ENCODE measurements around the gene KCNIP3.
"Not testable (repeated sequence)": the region's sequence is repeated elsewhere in the genome, so short reads cannot be mapped to it uniquely, and the experiment has no call there.

Gene KCNIP3

DNA sequence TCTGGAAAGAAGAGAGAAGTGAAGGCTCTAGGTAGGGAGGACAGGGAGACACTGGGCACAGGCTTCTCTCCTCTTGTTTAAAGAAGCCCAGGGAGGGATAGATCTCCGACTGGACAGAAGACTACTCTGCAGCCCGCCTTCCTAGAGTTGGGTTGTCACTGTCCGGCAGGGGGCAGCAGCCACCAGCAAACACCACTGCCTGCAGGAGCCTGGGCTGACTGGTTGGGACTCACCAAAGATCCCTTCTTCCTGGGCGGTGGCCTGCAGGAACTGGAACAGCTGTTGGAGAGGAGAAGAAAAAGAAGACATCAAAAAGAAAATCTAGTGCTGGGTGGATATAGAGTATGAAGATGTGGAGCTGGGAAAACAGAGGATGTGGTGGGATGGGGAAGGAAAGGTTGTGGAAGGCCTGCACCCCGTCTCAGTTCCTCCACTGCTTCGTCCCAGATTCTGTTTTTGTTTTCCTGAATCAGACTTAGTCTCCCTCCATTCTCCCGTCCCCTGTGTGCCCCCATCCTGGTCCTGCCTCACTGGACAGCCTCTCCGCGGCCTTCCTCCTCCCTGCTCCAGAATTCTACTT lies 117.0 kb downstream of the KCNIP3 start:
- TF ChIP-seq, protein P1, sequence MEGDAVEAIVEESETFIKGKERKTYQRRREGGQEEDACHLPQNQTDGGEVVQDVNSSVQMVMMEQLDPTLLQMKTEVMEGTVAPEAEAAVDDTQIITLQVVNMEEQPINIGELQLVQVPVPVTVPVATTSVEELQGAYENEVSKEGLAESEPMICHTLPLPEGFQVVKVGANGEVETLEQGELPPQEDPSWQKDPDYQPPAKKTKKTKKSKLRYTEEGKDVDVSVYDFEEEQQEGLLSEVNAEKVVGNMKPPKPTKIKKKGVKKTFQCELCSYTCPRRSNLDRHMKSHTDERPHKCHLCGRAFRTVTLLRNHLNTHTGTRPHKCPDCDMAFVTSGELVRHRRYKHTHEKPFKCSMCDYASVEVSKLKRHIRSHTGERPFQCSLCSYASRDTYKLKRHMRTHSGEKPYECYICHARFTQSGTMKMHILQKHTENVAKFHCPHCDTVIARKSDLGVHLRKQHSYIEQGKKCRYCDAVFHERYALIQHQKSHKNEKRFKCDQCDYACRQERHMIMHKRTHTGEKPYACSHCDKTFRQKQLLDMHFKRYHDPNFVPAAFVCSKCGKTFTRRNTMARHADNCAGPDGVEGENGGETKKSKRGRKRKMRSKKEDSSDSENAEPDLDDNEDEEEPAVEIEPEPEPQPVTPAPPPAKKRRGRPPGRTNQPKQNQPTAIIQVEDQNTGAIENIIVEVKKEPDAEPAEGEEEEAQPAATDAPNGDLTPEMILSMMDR (IDR thresholded peaks at IDR 0.05; ENCODE audit: low read depth, low read length), result peak; percentile 72
- not testable (repeated sequence) for H3K4me3 ChIP-seq (ENCODE audit: low read depth, low read length)

DNA sequence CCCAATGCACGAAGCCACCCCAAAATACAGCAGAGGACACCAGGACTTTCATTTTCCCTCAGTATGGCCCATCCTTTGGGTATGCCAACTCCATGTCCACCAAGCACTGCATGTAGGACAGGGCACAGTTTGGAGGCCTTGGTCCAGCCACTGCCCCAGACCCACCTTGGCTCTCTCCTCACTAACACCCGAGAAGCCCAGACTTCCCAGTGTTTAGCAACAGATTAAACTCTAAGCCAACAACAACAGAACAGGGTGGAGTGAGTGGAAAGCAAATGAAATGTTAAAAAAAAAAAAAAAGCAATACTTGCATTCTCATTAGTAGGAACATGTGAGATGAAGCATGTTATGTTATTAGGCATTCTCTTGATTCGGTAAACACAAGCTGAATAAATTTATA lies 118.0 kb downstream of the KCNIP3 start:
- H3K4me3 ChIP-seq (ENCODE audit: low read depth, low read length), result not testable (repeated sequence)

DNA sequence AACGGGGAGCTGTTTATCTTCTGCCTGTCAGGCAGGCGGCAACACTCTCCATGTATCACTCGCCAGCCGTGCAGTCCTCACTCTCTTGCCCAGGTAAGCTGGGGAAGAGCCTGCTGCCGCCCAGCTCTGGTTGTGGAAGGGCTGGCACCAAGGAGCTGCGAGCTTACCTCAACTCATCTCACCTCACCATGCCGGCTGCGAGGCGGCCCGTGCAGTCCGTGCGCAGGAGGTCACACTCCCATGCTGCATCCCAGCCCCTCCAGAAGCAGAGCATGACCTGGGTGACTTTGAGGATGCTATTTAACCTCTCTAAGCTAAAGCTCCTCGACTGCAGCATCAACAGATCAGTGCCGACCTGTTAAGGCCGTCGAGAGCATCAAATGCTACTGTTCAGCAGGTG lies 118.4 kb downstream of the KCNIP3 start:
- not testable (repeated sequence) for H3K4me3 ChIP-seq (ENCODE audit: low read depth, low read length)

- H3K4me3 ChIP-seq (ENCODE audit: low read depth, low read length), result not testable (repeated sequence)
Observed at GRCh38 chr2:95427196-95427867, 130.2 kb downstream of the KCNIP3 start.

- H3K4me3 ChIP-seq (ENCODE audit: low read depth, low read length), result not testable (repeated sequence)
Observed at GRCh38 chr2:95429748-95430467, 132.8 kb downstream of the KCNIP3 start.

DNA sequence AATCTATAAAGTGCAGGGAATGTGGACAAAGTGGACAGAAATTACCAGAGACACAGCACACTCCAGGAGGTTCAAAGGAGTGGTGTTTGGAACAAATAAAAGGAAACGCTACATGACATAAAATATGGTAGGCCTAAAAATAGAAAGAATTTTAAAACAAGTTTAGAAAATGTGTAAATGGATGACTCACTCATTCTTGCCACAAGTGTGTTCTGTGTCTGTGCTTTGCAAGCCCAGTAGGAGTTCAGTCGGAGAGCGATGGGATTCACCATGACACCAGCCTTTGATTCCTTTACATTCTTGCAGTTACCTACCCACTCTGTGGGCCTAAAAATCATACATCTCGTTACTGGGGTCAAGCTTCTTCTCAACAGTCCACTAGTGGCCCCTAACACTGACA lies 136.2 kb downstream of the KCNIP3 start:
- H3K4me3 ChIP-seq (ENCODE audit: low read depth, low read length), result not testable (repeated sequence)

- not testable (repeated sequence) for H3K4me3 ChIP-seq (ENCODE audit: low read depth, low read length)
Observed at GRCh38 chr2:95433973-95434372, 136.8 kb downstream of the KCNIP3 start.

DNA sequence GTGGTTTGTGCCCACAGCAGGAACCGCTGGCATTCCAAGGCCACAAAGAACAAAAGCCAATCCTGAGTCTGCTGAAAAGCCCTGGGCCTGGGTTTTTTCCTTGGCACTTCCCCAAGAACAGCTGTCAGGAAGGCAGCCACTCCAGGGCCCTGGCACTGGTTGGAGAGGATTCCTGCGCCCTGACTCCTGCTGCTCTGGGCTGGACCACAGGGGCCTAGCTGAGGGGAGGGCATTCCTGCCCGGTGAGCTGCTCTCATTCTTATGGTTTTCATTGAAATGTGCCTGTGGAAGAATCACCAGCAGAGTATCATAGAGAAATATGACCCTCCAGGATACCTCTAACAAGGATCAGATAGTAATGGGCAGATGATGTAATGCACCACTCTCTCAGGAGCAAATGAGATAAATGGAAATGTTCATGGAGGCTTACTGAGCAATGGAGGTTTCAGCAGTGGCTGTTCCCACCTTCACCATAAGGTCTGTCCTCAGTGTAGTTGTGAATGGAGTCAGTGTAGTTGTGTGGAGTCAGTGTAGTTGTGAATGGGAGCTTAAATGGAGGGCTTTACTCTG lies 137.4 kb downstream of the KCNIP3 start:
- not testable (repeated sequence) for H3K4me3 ChIP-seq (ENCODE audit: low read depth, low read length)

DNA sequence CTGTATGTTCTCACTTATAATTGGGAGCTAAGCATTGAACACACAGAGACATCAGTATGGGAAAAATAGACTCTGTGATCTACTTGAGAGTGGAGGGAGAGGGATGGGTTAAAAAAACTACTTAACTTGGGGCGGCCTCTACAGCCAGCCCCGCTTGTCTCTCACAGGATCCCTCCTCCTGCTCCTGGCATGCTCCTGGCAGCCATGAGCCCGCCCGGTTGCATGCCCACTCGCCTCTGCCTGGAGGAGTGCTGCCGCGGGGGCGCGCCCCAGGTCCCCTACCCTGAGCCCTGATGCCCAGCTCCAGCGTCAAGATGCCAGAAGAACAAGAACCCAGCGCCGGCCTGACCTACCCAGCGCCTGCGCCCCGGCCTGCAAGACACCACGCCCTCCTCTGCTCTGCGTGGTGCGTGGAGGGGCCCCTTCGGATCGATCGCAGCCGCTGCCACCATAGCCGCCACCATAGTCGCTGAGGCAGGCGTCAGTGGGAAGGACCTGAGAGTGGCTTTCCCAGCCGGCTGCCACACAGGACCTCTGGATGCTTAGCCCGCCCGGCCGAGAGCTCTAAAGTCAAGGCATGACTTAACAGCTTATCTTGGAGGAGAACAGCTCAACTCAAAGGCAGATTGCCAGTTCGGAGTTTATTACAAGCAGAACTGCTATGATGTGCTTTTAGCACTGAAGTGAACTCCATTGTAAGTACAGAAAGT lies 138.2 kb downstream of the KCNIP3 start:
- not testable (repeated sequence) for H3K4me3 ChIP-seq (ENCODE audit: low read depth, low read length)

All from WI38 (cell line).